Psoas muscle (tissue), 8 donors: ENCODE results near the gene TEX55. TPM values are rescaled to one million over a fixed set of nuclear protein-coding genes. Genes with fewer than 3 reads are reported as not detected.

ENCODE experiments used
- ATAC-seq, 4 donors: fragments of 200-7000 bp; cut with Tn5 transposase; one replicate each; pipeline ENCODE4 v1.9.1; 2020; ENCODE audit warnings: moderate library complexity in 3 of 4, mild to moderate bottlenecking in 2 of 4
- DNase-seq, 2 donors: peaks; one replicate each; pipeline ENCODE4 v3.0.0-alpha.2; 2020
- H3K27ac ChIP-seq: fragments of 200-600 bp; one replicate; pipeline ENCODE4 v1.8.0; 2022
- H3K27me3 ChIP-seq, 3 donors: fragments of 200-600 bp in 1 of 3; one replicate each; pipeline versions ENCODE4 v1.6.1 to v1.8.0; 2013 to 2022; ENCODE audit warnings: low read length in 2 of 3, mild to moderate bottlenecking in 2 of 3, moderate library complexity in 1 of 3; ENCODE audit not compliant: insufficient read depth in 3 of 3
- H3K36me3 ChIP-seq, 2 donors: fragments of 200-600 bp in 1 of 2; one replicate each; pipeline versions ENCODE4 v1.6.1 to v1.8.0; 2013 to 2022; ENCODE audit warnings: low read depth in 1 of 2, mild to moderate bottlenecking in 1 of 2, moderate library complexity in 1 of 2; ENCODE audit not compliant: insufficient read depth in 1 of 2
- H3K4me1 ChIP-seq: fragments of 200-600 bp; one replicate; pipeline ENCODE4 v1.8.0; 2022
- H3K4me3 ChIP-seq: fragments of 200-600 bp; one replicate; pipeline ENCODE4 v1.8.0; 2022; ENCODE audit warnings: mild to moderate bottlenecking
- H3K9me3 ChIP-seq: fragments of 200-600 bp; one replicate; pipeline ENCODE4 v1.8.0; 2022
- WGBS, 3 donors: extraction: QIAGEN DNeasy Blood & Tissue Kit; methylation state at CpG; one replicate each; pipeline versions ENCODE4 v1.1.6 to v1.1.7; 2013; 5-methylcytosine and 5-hydroxymethylcytosine counted together
- intact Hi-C, 2 donors: fragments of 100-400 bp; cut with DNase I; formaldehyde crosslinking; loops; one replicate each; pipeline versions ENCODE4 v1.11.0 to v1.14.2; 2022
- polyA plus RNA-seq, 3 donors: library from polyadenylated mRNA; stranded (reverse); fragments of 200-250 nt; gene quantifications; one replicate each; pipeline ENCODE4 v1.2.3, GENCODE V29; 2013
- total RNA-seq, 4 donors: library from RNA; stranded (reverse); fragmentation: NEBNext Ultra II Directional in 2 of 4; extraction: Animal tissue kit (Norgen Biotek cat#: 25700) in 2 of 4; gene quantifications; one replicate each; pipeline versions ENCODE4 v1.2.1 to v1.2.4, GENCODE V29; 2021 to 2023
- TF ChIP-seq, protein P1 (sequence below): fragments of 200-600 bp; IDR thresholded peaks from one replicate; pipeline ENCODE4 v1.8.0; 2022; ENCODE audit warnings: antibody characterized with exemption
- donor health status: healthy with polysubstance abuse.
- donor health status: DM: no; HTN: no; CAD: no; lungs with moderate emphysema.
- donor health status: Bipolar disorder and iron deficiency.
- donor health status: healthy.
- donor health status: DM: yes; HTN: yes; CAD: no.
- donor health status: DM: no; HTN: no; CAD: no.
- donor health status: DM: no; HTN: no; CAD: no.
- donor health status: DM: yes; HTN: yes; CAD: no.

Gene TEX55
- total and polyA plus RNA-seq, 7 donors = 0.05 TPM; not detected in 6

DNA sequence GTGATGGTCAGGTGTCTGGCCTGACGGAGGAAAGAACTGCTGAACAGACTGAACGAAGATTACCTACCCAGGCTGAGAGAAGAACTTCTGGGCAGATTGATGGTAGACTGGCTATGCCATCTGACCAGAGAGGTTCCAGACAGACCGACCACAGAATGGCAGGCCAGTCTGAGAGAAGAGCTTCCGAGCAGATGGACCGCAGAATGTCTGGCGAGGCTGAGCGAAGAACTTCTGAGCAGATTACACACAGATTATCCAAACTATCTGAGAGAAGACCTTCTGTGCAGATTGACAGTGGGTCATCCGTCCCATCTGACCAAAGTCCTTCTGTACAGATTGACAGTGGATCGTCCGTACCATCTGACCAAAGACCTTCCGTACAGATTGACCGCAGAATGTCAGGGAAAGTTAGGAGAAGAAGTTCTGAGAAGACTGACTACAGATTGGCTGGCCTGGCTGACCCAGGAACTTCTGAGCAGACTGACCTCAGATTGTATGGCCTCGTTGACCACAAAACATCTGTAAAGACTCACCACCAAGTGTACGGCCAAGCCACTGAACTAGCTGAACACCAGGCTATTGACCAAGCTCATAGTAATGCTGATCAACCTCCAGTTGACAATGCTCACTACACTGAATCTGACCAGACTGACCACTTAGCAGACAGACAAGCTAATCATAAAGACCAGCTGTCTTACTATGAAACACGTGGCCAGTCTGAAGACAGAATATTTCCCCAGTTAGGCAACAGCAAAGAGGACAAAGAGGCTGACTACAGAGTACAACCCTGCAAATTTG, 812 bp downstream of the TEX55 start:
- Histone ChIP-seq H3K9me3 (no peaks in the 10 kb centered on the region), H3K4me1 (no peaks in the 10 kb centered on the region), H3K4me3 (no peak overlapping the region), H3K27me3 (no peaks in the 10 kb centered on the region), H3K27ac (no peak overlapping the region), H3K36me3 (no peaks in the 10 kb centered on the region)
- 84 to 90% (median 86%) methylated on average over 15 of the region's 15 CpGs for WGBS, 3 donors
- TF ChIP-seq, protein P1, sequence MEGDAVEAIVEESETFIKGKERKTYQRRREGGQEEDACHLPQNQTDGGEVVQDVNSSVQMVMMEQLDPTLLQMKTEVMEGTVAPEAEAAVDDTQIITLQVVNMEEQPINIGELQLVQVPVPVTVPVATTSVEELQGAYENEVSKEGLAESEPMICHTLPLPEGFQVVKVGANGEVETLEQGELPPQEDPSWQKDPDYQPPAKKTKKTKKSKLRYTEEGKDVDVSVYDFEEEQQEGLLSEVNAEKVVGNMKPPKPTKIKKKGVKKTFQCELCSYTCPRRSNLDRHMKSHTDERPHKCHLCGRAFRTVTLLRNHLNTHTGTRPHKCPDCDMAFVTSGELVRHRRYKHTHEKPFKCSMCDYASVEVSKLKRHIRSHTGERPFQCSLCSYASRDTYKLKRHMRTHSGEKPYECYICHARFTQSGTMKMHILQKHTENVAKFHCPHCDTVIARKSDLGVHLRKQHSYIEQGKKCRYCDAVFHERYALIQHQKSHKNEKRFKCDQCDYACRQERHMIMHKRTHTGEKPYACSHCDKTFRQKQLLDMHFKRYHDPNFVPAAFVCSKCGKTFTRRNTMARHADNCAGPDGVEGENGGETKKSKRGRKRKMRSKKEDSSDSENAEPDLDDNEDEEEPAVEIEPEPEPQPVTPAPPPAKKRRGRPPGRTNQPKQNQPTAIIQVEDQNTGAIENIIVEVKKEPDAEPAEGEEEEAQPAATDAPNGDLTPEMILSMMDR = no peak
- intact Hi-C loops = no loop called here
- DNase-seq = no peak
- ATAC-seq = no peak

GRCh38 chr3:119147494-119147893, 1.5 kb downstream of the TEX55 start:
- Histone ChIP-seq H3K36me3 (no peaks in the 10 kb centered on the region), H3K4me1 (no peaks in the 10 kb centered on the region), H3K9me3 (peaks cover 3% of the 10 kb centered on the region), H3K27me3 (no peaks in the 10 kb centered on the region), H3K4me3 (no peak overlapping the region), H3K27ac (no peak overlapping the region)
- 36 to 41% (median 41%) methylated on average over 2 of the region's 2 CpGs for WGBS, 3 donors
- TF ChIP-seq, protein P1 = no peak
- no peak for DNase-seq
- intact Hi-C loops = no loop called here
- no peak for ATAC-seq

DNA sequence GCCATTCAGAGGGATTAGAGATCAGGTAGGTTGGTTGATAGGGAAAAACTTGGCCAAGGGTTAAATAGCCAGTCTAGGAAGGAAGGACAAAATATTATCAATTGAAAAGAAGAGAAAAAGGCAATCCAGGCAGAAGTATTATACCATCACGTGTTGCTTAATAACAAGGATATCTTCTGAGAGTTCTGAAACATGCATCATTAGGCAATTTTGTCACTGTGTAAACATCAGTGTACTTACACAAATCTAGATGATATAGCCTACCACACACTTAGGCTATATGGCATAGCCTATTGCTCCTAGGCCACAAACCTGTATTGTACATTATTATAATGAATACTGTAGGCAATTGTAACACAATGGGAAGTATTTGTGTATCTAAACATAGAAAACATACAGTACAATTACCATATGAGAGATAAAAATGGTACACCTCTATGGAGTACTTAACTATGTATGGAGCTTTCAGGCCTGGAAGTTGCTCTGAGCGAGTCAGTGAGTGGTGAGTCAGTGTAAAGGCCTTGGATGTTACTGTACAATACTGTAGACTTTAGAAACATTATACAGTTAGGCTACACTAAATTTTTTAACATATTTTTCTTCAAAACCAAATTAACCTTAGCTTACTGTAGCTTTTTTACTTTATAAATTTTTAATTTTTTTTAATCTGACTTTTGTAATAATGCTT, 2.7 kb downstream of the TEX55 start:
- no peak overlapping the region for H3K4me3 ChIP-seq
- 88 to 97% (median 97%) methylated on average over 2 of the region's 2 CpGs for WGBS, 3 donors
- peaks cover 5% of the 10 kb centered on the region for H3K9me3 ChIP-seq
- intact Hi-C loops = no loop called here
- no peaks in the 10 kb centered on the region for H3K27me3 ChIP-seq
- H3K4me1 ChIP-seq = no peaks in the 10 kb centered on the region
- TF ChIP-seq, protein P1 = no peak
- ATAC-seq = no peak
- no peaks in the 10 kb centered on the region for H3K36me3 ChIP-seq
- no peak overlapping the region for H3K27ac ChIP-seq
- DNase-seq = no peak

GRCh38 chr3:119149484-119149883, 3.5 kb downstream of the TEX55 start:
- intact Hi-C loops = no loop called here
- no peak for ATAC-seq
- H3K36me3 ChIP-seq = no peaks in the 10 kb centered on the region
- WGBS, 3 donors = 67 to 72% (median 68%) methylated on average over 4 of the region's 4 CpGs
- no peak overlapping the region for H3K4me3 ChIP-seq
- TF ChIP-seq, protein P1 = no peak
- H3K4me1 ChIP-seq = no peaks in the 10 kb centered on the region
- DNase-seq = no peak
- peaks cover 10% of the 10 kb centered on the region for H3K9me3 ChIP-seq
- H3K27me3 ChIP-seq = no peaks in the 10 kb centered on the region
- H3K27ac ChIP-seq = no peak overlapping the region
